ELR (cell line): Measurements from ENCODE around the gene RETN.

Experiments used
- DNase-seq: peaks from one replicate; pipeline ENCODE4 v3.0.0-alpha.2; 2015; ENCODE audit warnings: low read depth

The RETN gene

GRCh38 chr19:7668842-7669241 lies at the start of gene RETN:
RETN (plus strand) TSS chr19:7669049; CDS start chr19:7669327, 278 bp downstream.
- DNase-seq, result no peak

- no peak for DNase-seq
Measured at GRCh38 chr19:7619671-7620441, 49.0 kb upstream of the RETN start.

DNA sequence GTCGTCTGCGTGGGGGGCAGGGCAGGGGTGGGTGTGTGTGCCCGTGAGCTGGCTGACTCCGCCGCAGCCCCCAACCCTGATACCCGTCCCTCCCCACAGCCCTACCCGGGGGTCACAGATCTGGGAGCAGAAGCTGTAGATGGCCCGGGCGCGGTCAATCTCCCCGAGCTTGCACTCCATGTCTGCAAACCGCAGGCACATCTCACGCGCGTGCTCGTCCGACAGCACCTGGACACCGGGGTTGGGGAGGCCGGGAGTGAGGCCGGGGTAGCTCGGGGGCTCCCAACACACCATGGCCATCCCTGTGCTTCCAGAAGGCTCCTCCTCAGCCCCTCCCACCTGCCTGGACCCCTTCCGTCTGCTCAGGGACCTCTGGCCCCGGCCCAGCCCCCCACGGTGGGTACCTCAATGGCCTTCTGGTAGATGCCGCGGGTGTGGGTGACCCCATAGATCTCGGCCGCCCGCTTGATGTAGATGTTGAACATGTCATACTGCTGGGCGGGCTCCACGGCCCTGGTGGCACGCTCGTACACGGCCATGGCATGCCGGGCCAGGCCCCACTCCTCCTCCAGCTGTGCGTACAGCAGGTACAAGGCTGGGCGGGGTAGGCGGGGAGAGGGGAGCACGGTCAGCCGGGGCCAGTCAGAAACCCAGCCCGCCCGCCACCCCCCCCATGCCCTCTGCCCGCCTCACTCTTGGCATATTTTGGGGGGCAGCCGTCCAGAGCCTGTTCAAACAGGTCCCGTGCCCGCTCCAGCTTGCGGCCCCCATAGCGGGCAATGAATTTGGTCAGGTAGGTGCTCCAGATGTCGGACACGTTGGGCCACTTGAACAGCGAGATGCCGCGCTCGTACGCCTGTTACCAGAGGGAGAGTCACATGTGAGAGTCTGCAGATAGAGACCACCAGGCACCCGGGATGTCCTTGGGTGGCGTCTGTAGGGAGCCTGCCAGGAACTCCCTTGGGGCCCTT lies 48.1 kb upstream of the RETN start:
- DNase-seq, result no peak

DNA sequence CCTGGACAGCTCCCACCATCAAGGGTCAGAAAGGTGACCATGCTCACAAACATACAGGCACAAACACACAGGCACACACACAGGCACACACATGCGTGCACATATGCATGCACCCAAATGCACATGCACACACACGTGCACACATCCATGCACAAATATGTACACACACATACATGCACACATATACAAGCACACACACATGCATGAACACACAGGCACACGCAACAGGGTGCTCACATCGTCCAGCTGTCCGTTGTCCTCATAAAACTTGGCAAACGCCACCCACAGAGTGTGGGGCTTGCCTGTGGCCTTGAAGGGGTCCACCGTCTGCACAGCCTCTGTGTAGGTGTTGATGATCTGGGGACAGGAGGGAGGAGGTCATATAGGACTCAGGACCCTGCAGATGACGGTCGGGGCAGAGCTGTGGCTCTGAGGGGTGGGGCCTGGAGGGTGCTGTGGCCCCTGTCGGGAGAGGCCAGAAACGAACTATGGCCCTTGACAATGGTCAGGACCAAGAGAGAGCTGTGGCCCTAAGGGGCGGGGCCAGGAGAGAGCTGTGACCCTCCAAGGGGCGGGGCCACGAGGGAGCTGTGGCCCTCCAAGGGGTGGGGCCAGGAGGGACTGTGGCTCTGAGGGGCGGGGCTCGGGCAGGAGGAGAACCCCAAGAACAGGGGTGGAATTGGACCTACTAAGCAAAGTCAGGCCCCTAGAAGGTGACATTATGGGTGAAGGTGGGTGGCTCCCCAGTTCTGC lies 45.7 kb upstream of the RETN start:
- DNase-seq, result peak; percentile 19

GRCh38 chr19:7623725-7624603 lies 44.9 kb upstream of the RETN start:
- DNase-seq, result no peak

- no peak for DNase-seq
Measured at GRCh38 chr19:7624810-7625209, 44.0 kb upstream of the RETN start.

DNA sequence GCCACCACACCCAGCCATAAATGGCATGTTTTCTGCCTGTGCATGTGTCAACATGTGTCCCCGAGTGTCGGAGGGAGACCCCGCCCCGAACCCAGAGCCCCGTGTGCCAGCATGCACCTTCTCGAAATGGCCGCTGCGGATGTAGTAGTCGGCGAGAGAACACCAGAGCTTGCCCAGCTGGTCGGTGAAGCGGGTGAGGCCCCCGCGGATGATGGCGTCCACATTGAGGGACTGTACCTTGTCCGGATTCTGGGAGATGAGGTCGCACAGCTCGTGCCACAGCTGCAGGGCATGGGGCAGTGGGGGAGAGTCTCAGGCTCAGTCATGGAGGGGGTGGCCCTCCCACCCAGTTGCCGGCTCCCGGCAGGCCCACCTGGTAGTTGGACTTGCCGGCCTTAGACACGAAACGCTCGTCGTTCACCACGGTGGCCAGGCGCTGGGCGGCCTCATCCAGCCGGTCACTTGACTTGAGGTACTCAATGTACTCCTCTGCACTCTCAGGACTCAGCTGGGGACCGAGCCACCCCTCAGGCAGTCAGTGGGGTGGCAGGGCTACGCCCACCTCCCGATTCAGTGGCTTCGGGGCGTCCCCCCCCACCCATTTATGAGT lies 43.0 kb upstream of the RETN start:
- no peak for DNase-seq

DNA sequence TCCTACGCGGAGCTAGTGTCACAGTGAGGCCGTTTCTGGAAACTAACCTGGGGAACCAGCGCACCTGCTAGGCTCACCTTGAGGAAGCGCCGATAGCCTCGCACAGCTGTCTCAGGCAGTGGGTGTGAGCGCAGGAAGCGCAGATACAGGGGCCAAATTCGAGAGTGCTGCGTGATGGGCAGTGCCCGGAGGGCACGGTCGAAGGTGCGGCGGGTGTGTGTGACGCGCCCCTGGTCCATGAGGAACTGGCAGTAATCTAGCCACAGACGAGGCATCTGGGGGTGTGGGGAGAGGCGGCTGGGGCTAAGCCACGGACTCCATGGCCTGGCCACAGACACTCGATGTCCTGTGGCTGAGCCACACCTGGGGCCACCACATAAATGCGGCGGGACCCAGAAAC lies 41.7 kb upstream of the RETN start:
- DNase-seq, result no peak

DNA sequence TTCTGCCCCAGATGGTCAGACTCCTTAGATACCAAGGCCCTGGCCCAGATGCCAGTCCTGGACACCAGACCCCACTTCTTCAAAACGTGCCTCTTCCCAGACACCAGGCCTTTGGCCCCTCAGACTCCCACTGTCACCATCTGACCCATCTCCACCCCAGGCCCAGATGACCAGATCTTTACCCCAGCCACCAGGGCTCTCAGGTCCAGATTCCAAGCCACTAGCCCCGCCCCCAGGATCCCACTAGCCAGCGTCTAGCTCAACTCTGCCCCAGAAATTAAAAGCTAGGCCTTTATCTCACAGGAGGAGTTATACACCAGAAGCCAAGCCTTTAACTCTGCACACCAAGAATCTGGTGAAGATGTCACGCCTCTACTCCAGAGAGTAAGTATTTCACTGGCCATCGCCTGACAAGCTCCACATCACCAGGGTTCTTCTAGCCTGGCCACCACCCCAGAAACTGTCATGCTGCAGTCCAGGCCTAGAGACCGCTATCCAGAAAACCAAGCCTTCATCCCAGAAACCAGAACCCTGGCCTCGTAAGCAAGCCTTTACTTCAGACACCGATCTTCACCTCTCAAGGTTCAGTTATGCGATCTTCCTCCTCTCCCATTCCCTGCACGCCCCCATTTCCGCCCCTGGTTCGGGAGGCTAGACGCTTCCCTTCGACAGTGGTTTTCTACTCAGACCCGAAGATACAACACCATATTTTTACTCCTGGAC lies 40.1 kb upstream of the RETN start:
- DNase-seq, result peak; percentile 13

GRCh38 chr19:7629347-7630054 lies 39.3 kb upstream of the RETN start, which contains the start of the genes PET100 and XAB2:
PET100 (plus strand) TSS chr19:7629793; CDS start chr19:7629834, 41 bp downstream.
XAB2 (minus strand) TSS chr19:7629545; CDS start chr19:7629527, 18 bp downstream.
- DNase-seq, result peak; percentile 99

GRCh38 chr19:7631577-7631976 lies 37.3 kb upstream of the RETN start:
- DNase-seq, result no peak

DNA sequence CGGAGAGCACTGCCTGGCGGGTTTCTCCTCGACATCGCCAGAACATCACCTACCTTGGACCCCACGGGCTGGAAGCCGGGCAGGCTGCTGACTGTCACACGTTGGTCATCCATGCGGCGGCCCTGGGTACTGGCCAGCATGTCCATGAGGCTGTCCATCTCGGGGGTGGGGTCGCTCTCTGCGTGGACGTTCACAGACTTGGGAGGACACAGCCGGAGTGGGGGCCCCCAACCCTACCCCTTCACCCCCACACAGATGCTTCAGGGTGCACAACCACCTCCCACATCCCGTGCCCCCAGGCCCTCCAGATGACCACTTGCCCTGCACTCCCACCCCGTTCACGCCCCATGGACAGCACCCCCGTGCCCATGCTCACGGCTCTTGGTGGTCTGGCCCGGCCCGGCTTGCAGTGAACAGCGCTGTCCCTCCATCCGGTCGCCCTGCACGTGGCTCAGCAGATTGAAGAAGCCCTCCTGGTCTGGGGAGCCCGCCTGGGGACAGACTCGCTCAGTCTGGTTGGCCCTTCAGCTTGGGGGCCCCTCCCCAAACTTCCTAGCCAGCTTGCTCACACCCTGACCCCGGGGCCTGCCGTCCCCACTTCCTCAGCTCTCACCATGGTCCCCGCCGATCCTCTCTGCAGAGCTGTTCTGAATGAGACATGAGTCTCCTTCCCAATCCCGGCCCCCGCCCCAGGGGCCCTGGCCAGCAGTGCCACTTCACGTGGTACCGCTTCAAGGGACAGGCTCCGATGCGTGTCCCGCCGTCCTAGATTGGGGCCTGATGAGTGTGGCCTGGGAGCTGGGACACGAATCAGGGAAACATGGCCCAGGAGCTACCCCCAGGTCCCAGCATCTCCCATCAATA lies 36.3 kb upstream of the RETN start:
- no peak for DNase-seq

GRCh38 chr19:7633698-7634097 lies 35.2 kb upstream of the RETN start, which contains the start of gene PCP2:
PCP2 (minus strand) TSS chr19:7633719; CDS start chr19:7633457, 262 bp downstream.
- no peak for DNase-seq

DNA sequence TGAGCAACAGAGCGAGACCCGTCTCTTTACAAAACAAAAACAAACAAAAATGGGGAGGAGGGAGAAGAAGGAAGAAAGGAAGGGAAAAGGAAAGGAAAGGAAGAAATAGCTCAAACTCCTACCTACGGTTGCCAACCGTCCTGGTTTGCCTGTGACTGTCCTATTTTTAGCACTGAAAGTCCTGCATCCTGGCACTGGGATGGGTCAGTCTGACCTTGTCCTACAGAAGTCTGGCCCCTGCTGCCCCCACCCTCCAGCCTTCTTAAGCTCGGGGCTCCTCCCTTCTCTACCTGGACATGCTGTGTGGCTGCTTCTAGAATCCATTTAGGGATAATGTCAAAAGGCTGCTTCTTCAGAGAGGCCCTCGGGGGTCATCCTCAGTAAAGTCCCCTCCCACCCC lies 33.2 kb upstream of the RETN start:
- no peak for DNase-seq

- no peak for DNase-seq
Measured at GRCh38 chr19:7636317-7636690, 32.5 kb upstream of the RETN start.

DNA sequence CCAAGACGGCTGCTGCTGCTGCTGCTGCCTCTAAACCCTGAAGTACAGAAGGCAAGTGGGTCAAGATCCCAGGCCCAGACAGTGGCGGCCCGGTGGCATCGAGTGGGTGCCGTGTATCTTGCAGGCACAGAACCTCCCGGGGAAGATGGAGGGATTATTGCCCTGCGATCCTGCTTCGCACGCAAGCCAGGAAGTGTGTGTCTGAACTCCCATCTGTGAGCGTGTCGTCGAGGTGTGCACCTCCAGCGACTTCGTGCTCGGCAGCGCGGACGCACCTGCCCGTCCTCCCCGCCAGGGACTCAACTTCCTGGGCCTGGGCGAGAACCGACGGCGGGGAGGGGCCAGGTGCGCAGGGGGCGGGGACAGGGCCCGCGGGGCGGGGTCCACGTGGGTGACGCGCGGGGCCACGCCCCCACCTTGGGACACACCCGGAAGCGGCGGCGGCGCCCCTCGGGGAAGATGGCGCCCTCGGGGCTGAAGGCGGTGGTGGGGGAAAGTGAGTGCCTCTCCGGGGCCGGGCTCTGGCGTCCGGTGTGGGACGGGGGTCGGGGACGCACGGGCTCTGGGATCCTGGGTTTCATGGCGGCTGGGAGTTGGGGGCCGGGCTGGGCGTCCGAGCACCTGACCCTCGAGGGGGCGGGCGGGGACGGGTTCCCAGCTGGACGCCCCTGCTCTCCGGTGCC lies 32.0 kb upstream of the RETN start, which contains the start of gene STXBP2:
TSS of gene STXBP2 (plus strand) at position 420 of the 683 bp plus-strand sequence. CDS start at position 460, 40 bp downstream.
- DNase-seq, result peak; percentile 37
